Activated T-cell treated with anti-CD3 and anti-CD28 coated beads, Interleukin-2, amount 50 U/mL, for 72 hours (primary cell): ENCODE measurements around the gene NDEL1. TPM values are rescaled to one million over a fixed set of nuclear protein-coding genes. Genes with fewer than 3 reads are reported as not detected.

Source experiments
- ATAC-seq, 2 donors: fragments of 150-1000 bp; cut with Tn5 transposase; replicated peaks in 1 of 2; 2 replicates each; pipeline ENCODE4 v1.10.0; 2021; ENCODE audit warnings: moderate library complexity in 2 of 2, mild to moderate bottlenecking in 1 of 2
- DNase-seq, 2 donors: peaks; one replicate each; pipeline ENCODE4 v3.0.0; 2021 to 2022; ENCODE audit warnings: mixed read lengths in 1 of 2
- H3K27ac Mint-ChIP-seq: one replicate; pipeline ENCODE4 v1.8.0; 2022; ENCODE audit warnings: mild to moderate bottlenecking, moderate library complexity, mixed read lengths
- H3K27me3 Mint-ChIP-seq: one replicate; pipeline ENCODE4 v1.8.0; 2022; ENCODE audit warnings: low read depth, mixed read lengths
- H3K36me3 Mint-ChIP-seq, 2 donors: one replicate each; pipeline ENCODE4 v1.8.0; 2022; ENCODE audit warnings: mixed read lengths in 2 of 2, mild to moderate bottlenecking in 1 of 2; ENCODE audit not compliant: insufficient read depth in 2 of 2
- H3K4me1 Mint-ChIP-seq: one replicate; pipeline ENCODE4 v1.8.0; 2022; ENCODE audit warnings: low read depth, mixed read lengths
- H3K4me3 Mint-ChIP-seq, 2 donors: one replicate each; pipeline ENCODE4 v1.8.0; 2022; ENCODE audit warnings: mild to moderate bottlenecking in 2 of 2, mixed read lengths in 2 of 2, moderate library complexity in 2 of 2
- H3K9me3 Mint-ChIP-seq, 2 donors: one replicate each; pipeline ENCODE4 v1.8.0; 2022; ENCODE audit warnings: mixed read lengths in 2 of 2
- total RNA-seq, 2 donors: library from RNA; stranded (reverse); gene quantifications; one replicate each; pipeline ENCODE4 v1.2.3, GENCODE V29; 2022

NDEL1 gene
- total RNA-seq, 2 donors from 2014 or later, result 65.1 to 74.2 TPM

- no peak for DNase-seq
- H3K36me3 Mint-ChIP-seq, result peaks cover 5 to 22% of the 10 kb centered on the region in 2 donors
- ATAC-seq, result no peak
- peaks cover 11% of the 10 kb centered on the region for H3K4me1 Mint-ChIP-seq
- H3K27ac Mint-ChIP-seq, result no peak overlapping the region
- H3K9me3 Mint-ChIP-seq, result no peaks in the 10 kb centered on the region
- no peak overlapping the region for H3K4me3 Mint-ChIP-seq
- no peaks in the 10 kb centered on the region for H3K27me3 Mint-ChIP-seq
Measured at GRCh38 chr17:8451933-8452614, 16.4 kb downstream of the NDEL1 start.

DNA sequence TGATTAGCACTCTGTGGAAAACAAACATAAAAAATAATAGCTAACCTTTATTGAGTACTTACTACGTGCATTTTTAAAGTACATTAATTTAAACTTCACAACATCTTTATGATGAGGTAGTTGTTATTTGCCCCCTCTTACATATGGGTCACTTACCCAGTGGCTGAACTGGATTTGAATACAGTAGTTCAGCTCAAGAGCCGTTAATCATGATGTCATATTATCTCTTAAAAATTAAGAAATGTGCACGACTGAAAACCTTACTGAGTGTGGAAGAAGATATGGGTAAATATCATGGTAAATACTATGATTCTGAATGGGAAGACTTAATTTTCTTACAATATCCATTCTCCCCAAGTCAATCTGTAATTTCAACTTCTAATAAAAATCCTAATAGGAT, 17.6 kb downstream of the NDEL1 start:
- Mint-ChIP-seq H3K4me3 (no peak overlapping the region), H3K9me3 (no peaks in the 10 kb centered on the region), H3K27me3 (no peaks in the 10 kb centered on the region), H3K36me3 (peaks cover 13 to 30% of the 10 kb centered on the region in 2 donors), H3K27ac (no peak overlapping the region), H3K4me1 (peaks cover 16% of the 10 kb centered on the region)
- DNase-seq (no peak), ATAC-seq (no peak)

GRCh38 chr17:8455665-8456209, 20.1 kb downstream of the NDEL1 start:
- peak overlapping the region; percentile 74 for H3K27ac Mint-ChIP-seq
- H3K36me3 Mint-ChIP-seq, result peaks cover 15 to 32% of the 10 kb centered on the region in 2 donors
- no peaks in the 10 kb centered on the region for H3K9me3 Mint-ChIP-seq
- DNase-seq (no peak), ATAC-seq (peak in 1 of 2 donors; percentile 30)
- H3K27me3 Mint-ChIP-seq, result no peaks in the 10 kb centered on the region
- peaks cover 17% of the 10 kb centered on the region for H3K4me1 Mint-ChIP-seq
- no peak overlapping the region for H3K4me3 Mint-ChIP-seq

- ATAC-seq (peak in 1 of 2 donors; percentile 17), DNase-seq (no peak)
- H3K4me3 Mint-ChIP-seq, result no peak overlapping the region
- no peaks in the 10 kb centered on the region for H3K9me3 Mint-ChIP-seq
- peaks cover 17 to 31% of the 10 kb centered on the region in 2 donors for H3K36me3 Mint-ChIP-seq
- H3K27me3 Mint-ChIP-seq, result no peaks in the 10 kb centered on the region
- peaks cover 18% of the 10 kb centered on the region for H3K4me1 Mint-ChIP-seq
- H3K27ac Mint-ChIP-seq, result no peak overlapping the region
Measured at GRCh38 chr17:8458128-8458527, 22.4 kb downstream of the NDEL1 start.

- no peaks in the 10 kb centered on the region for H3K9me3 Mint-ChIP-seq
- no peak for ATAC-seq
- H3K27me3 Mint-ChIP-seq, result no peaks in the 10 kb centered on the region
- peaks cover 28% of the 10 kb centered on the region for H3K4me1 Mint-ChIP-seq
- H3K27ac Mint-ChIP-seq, result no peak overlapping the region
- DNase-seq, result no peak
- H3K4me3 Mint-ChIP-seq, result no peak overlapping the region
- H3K36me3 Mint-ChIP-seq, result peaks cover 17 to 33% of the 10 kb centered on the region in 2 donors
Measured at GRCh38 chr17:8459107-8459506, 23.4 kb downstream of the NDEL1 start.

DNA sequence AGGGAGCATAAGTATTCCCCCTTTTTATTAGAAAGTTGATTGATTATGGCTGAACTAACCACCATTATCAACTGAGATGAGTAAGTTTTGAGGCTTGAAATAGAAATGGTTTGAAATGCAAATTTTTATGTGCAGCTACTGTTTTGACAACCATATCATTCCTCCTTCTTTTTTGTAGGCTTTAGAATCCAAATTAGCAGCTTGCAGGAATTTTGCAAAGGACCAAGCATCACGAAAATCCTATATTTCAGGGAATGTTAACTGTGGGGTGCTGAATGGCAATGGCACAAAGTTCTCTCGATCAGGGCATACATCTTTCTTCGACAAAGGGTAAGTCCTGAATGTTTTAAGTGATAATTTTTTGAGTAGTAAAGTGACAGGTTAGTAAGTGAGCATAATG, 24.1 kb downstream of the NDEL1 start:
- peaks cover 32% of the 10 kb centered on the region for H3K4me1 Mint-ChIP-seq

DNA sequence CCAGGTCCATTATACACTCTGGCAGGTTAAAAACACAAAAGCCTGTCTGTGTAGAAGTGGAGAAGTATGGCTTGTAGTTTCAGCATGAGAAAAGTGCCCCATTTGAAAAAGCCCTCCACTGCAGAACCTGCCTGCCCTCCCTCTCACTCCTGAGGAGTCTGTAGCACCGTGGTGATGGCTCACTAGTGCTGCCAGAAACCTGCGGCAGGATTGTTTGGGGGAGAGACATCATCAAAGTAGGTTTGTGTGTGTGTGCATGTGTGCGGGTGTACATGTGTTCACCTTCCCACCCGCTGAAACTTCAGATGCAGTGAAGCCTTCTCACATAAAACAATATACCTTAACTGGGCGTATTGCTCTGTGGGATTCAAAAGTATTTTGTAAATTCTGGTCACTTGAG, 26.9 kb downstream of the NDEL1 start:
- DNase-seq, result no peak
- H3K36me3 Mint-ChIP-seq, result peaks cover 9 to 16% of the 10 kb centered on the region in 2 donors
- H3K4me3 Mint-ChIP-seq, result no peak overlapping the region
- no peak for ATAC-seq
- peaks cover 22% of the 10 kb centered on the region for H3K4me1 Mint-ChIP-seq
- no peaks in the 10 kb centered on the region for H3K27me3 Mint-ChIP-seq
- H3K9me3 Mint-ChIP-seq, result no peaks in the 10 kb centered on the region
- no peak overlapping the region for H3K27ac Mint-ChIP-seq

More for the DNA sequence above, 24.1 kb downstream of the NDEL1 start:
- H3K9me3 Mint-ChIP-seq, result no peaks in the 10 kb centered on the region
- DNase-seq, result no peak
- H3K36me3 Mint-ChIP-seq, result peaks cover 17 to 33% of the 10 kb centered on the region in 2 donors
- no peak overlapping the region for H3K4me3 Mint-ChIP-seq
- ATAC-seq, result no peak
- H3K27me3 Mint-ChIP-seq, result no peaks in the 10 kb centered on the region
- H3K27ac Mint-ChIP-seq, result no peak overlapping the region

DNA sequence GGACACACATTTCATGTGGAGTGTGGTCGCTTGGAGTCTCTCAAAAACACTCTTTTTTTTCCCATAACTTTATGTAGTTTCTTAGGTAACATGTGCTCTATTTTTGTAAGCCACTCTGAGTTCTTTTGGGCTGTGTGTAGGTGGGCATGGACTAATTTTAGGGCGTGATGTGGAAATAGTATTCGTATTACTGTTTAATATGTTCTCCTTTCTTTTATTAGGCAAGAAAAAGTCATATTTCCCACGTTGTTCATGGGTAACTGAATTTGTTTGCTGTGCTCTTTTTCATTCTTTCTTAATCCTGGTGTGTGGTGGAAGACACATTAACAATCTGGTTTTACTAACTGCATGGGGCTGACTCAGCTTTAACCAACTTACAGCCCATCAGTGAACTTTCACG, 27.4 kb downstream of the NDEL1 start:
- no peak for ATAC-seq
- no peak overlapping the region for H3K4me3 Mint-ChIP-seq
- peak overlapping the region; percentile 62 for H3K27ac Mint-ChIP-seq
- H3K27me3 Mint-ChIP-seq, result no peaks in the 10 kb centered on the region
- peaks cover 19% of the 10 kb centered on the region for H3K4me1 Mint-ChIP-seq
- peaks cover 7 to 16% of the 10 kb centered on the region in 2 donors for H3K36me3 Mint-ChIP-seq
- H3K9me3 Mint-ChIP-seq, result no peaks in the 10 kb centered on the region
- no peak for DNase-seq

DNA sequence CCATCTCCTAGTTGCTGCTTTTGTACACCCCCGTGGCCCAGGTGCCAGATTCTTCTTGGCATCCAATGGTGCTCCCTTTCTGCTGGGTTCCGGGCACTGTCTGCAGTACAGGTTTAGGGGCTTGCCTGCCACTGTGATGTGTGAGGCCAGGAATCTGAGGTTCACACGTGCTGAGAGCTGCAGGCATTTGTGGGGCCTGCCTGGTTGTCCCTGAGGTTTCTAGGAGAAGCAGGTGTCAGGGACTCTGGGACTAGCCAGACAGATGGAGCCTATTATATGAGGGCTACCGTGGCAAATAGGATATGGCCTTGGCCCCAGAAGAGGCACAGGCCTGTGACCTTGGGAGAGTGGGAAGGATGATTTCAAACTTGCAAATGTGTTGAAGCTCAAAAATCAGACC, 29.3 kb downstream of the NDEL1 start:
- H3K27ac Mint-ChIP-seq, result no peak overlapping the region
- H3K9me3 Mint-ChIP-seq, result no peaks in the 10 kb centered on the region
- H3K4me1 Mint-ChIP-seq, result peaks cover 15% of the 10 kb centered on the region
- H3K4me3 Mint-ChIP-seq, result no peak overlapping the region
- H3K27me3 Mint-ChIP-seq, result no peaks in the 10 kb centered on the region
- DNase-seq (no peak), ATAC-seq (no peak)
- H3K36me3 Mint-ChIP-seq, result peaks cover 3 to 13% of the 10 kb centered on the region in 2 donors

DNA sequence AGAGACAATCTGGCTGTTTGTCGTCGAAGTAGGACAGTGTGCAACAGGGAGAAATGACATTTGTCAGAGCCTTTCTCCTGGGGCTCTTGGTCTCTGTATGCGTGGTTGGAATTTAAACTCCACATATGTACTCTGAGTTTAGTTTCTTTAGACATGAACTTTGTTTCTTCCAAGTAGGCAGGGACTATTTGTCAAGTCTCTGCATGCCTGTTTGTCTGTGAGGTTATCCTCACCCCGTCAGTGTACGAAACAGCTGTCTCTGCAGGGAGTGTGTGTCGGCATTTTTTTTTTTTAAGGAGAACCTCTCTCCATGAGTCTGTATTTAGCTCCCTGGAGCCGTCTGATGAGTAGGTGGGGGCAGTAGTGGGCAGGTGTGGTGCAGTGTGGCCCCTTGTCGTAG, 29.7 kb downstream of the NDEL1 start:
- DNase-seq (no peak), ATAC-seq (no peak)
- Mint-ChIP-seq H3K4me1 (peaks cover 15% of the 10 kb centered on the region), H3K27me3 (no peaks in the 10 kb centered on the region), H3K27ac (no peak overlapping the region), H3K36me3 (peaks cover 3 to 13% of the 10 kb centered on the region in 2 donors), H3K4me3 (no peak overlapping the region), H3K9me3 (no peaks in the 10 kb centered on the region)

DNA sequence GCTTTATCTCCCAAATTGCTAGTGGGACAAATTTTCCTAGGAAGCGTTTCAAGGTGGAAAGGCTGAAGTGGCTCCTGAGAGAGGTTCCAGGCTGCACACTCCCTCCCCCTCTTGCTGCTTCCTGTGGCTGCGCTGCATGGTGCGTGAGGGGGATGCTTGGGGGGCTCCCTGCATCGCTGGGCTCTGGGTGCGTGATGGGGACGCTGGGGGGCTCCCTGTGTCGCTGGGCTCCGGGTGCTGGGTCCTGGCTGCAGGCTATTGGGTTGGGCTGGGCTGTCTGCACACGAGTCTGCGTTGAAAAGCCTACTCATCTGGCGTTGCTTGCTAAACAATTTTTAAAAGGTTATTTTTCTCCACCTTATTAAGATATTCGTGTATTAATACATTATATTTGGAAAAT, 30.1 kb downstream of the NDEL1 start:
- no peak overlapping the region for H3K4me3 Mint-ChIP-seq
- ATAC-seq (no peak), DNase-seq (no peak)
- H3K27me3 Mint-ChIP-seq, result no peaks in the 10 kb centered on the region
- H3K9me3 Mint-ChIP-seq, result no peaks in the 10 kb centered on the region
- H3K4me1 Mint-ChIP-seq, result peaks cover 15% of the 10 kb centered on the region
- no peak overlapping the region for H3K27ac Mint-ChIP-seq
- H3K36me3 Mint-ChIP-seq, result peaks cover 3 to 13% of the 10 kb centered on the region in 2 donors

DNA sequence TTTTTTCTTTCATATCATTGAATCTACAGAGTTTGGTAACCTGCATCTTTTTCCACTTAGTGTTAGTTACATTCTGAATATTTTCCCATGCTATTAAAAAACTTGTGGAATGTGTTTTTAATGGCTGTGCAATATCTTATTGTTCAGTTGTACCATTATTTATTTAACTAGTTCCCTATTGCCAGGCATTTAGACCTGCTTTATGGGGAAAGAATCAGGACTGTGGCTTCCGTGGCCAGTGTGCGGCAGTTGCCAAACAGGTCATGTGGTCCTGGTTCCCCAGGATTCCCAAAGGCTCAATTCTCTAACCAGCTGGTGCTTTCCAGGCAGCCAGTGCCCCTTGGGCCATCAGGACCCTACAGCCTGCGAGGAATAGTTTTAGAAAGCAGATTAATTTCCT, 30.8 kb downstream of the NDEL1 start:
- Mint-ChIP-seq H3K36me3 (peaks cover 3 to 12% of the 10 kb centered on the region in 2 donors), H3K27me3 (no peaks in the 10 kb centered on the region), H3K4me3 (no peak overlapping the region), H3K27ac (no peak overlapping the region), H3K9me3 (no peaks in the 10 kb centered on the region), H3K4me1 (peaks cover 15% of the 10 kb centered on the region)
- DNase-seq, result no peak
- ATAC-seq, result no peak

DNA sequence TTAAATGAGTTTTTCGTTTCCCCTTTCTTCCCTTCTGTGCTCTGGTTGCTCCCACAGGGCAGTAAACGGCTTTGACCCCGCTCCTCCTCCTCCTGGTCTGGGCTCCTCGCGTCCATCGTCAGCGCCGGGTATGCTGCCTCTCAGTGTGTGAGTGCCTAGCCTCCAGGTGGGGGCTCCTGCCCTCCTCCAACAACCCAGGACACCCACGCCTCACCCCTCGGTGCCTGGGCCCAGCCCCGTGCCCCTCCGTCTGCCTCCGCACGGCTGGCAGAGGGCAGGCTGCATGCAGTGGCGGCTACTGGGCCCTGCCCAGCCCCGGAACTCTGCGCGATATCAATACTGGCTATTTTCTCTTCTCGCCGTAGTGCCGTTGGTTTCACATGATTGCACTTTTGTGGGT, 31.2 kb downstream of the NDEL1 start:
- ATAC-seq, result no peak
- H3K27me3 Mint-ChIP-seq, result no peaks in the 10 kb centered on the region
- H3K36me3 Mint-ChIP-seq, result peaks cover 1 to 10% of the 10 kb centered on the region in 2 donors
- no peak overlapping the region for H3K4me3 Mint-ChIP-seq
- H3K27ac Mint-ChIP-seq, result no peak overlapping the region
- H3K9me3 Mint-ChIP-seq, result no peaks in the 10 kb centered on the region
- H3K4me1 Mint-ChIP-seq, result peaks cover 15% of the 10 kb centered on the region
- no peak for DNase-seq

DNA sequence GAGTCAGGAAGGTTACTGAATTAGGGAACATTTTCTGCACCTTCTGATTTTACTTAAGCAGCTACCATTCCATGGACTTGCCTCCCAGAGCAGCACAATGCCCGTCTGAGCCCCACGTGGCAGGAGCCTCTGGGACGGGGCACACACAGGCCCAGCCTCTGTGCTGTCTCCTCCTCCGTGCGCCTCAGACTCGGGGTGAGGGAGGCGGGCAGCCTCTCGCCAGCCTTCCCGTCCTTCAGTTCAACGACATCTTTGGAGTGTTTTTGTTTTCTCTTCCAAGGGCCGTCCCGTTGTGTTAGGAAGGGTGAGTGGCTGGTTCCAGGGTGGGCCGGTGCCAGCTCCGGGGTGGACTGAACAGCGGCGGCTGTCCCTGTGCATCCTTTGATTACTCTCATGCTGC, 31.8 kb downstream of the NDEL1 start:
- ATAC-seq (no peak), DNase-seq (no peak)
- no peak overlapping the region for H3K4me3 Mint-ChIP-seq
- H3K4me1 Mint-ChIP-seq, result peaks cover 15% of the 10 kb centered on the region
- H3K36me3 Mint-ChIP-seq, result peaks cover 1 to 10% of the 10 kb centered on the region in 2 donors
- no peaks in the 10 kb centered on the region for H3K9me3 Mint-ChIP-seq
- H3K27ac Mint-ChIP-seq, result no peak overlapping the region
- H3K27me3 Mint-ChIP-seq, result no peaks in the 10 kb centered on the region
